WTC11 (cell line): ENCODE data around the gene EDAR. TPM values are rescaled to one million over a fixed set of nuclear protein-coding genes. Genes with fewer than 3 reads are reported as not detected.

Experiments used
- ATAC-seq: fragments of 200-7000 bp; cut with Tn5 transposase; 2 replicates; pipeline ENCODE4 v1.10.0; 2021; ENCODE audit warnings: mild to moderate bottlenecking, moderate library complexity
- CTCF ChIA-PET: fragments of 300-600 bp; sonication (Branson Sonifier 250); formaldehyde crosslinking; loops from one replicate; lab custom pipeline; 2021; ENCODE audit warnings: antibody characterized with exemption; lab: Charles Lee
- POLR2A ChIA-PET: fragments of 350-600 bp; sonication (Branson Sonifier 250); formaldehyde crosslinking; loops from one replicate; lab custom pipeline; 2021; ENCODE audit warnings: antibody characterized with exemption; lab: Charles Lee
- DNase-seq: peaks from one replicate; pipeline ENCODE4 v3.0.0; 2021; ENCODE audit warnings: low spot score
- H3K27ac Mint-ChIP-seq: 2 replicates; pipeline ENCODE4 v1.8.0; 2021; ENCODE audit warnings: mixed read lengths
- H3K27me3 Mint-ChIP-seq: 2 replicates; pipeline ENCODE4 v1.8.0; 2021; ENCODE audit warnings: low read depth, mild to moderate bottlenecking, moderate library complexity, mixed read lengths
- H3K36me3 Mint-ChIP-seq: 2 replicates; pipeline ENCODE4 v1.8.0; 2021; ENCODE audit warnings: mixed read lengths
- H3K4me1 Mint-ChIP-seq: 2 replicates; pipeline ENCODE4 v1.8.0; 2022; ENCODE audit warnings: mixed read lengths
- H3K4me3 Mint-ChIP-seq: 2 replicates; pipeline ENCODE4 v1.8.0; 2021; ENCODE audit warnings: mild to moderate bottlenecking, moderate library complexity, mixed read lengths
- H3K9me3 Mint-ChIP-seq: 2 replicates; pipeline ENCODE4 v1.8.0; 2021; ENCODE audit warnings: mixed read lengths
- AFF4 ChIP-seq: sonication (generic); formaldehyde crosslinking; IDR thresholded peaks from 2 replicates; pipeline ENCODE4 v1.8.1; 2023; ENCODE audit warnings: mild to moderate bottlenecking, missing genetic modification reagents, borderline replicate concordance
- AR ChIP-seq: fragments of 250-450 bp; sonication (Bioruptor Pico); IDR thresholded peaks from 2 replicates; pipeline ENCODE4 v1.9.0; 2021; ENCODE audit warnings: mild to moderate bottlenecking
- E2F1 ChIP-seq: sonication (generic); formaldehyde crosslinking; IDR thresholded peaks from 2 replicates; pipeline ENCODE4 v1.8.0; 2022; ENCODE audit warnings: mild to moderate bottlenecking, missing genetic modification reagents
- ERG ChIP-seq: fragments of 250-450 bp; sonication (Bioruptor Pico); IDR thresholded peaks from 2 replicates; pipeline ENCODE4 v1.8.0; 2021; ENCODE audit warnings: mild to moderate bottlenecking
- FOXK1 ChIP-seq: sonication (generic); formaldehyde crosslinking; IDR thresholded peaks from 2 replicates; pipeline ENCODE4 v1.8.0; 2022; ENCODE audit warnings: mild to moderate bottlenecking, moderate library complexity, missing genetic modification reagents
- GABPB1 ChIP-seq: sonication (generic); formaldehyde crosslinking; IDR thresholded peaks from 2 replicates; pipeline ENCODE4 v1.8.1; 2023; ENCODE audit warnings: mild to moderate bottlenecking, missing genetic modification reagents
- GRHL2 ChIP-seq: fragments of 250-450 bp; sonication (Bioruptor Pico); IDR thresholded peaks from 2 replicates; pipeline ENCODE4 v1.8.0; 2022; ENCODE audit warnings: mild to moderate bottlenecking, moderate library complexity; ENCODE audit not compliant: insufficient replicate concordance, severe bottlenecking
- IRF2 ChIP-seq: sonication (generic); formaldehyde crosslinking; IDR thresholded peaks from 2 replicates; pipeline ENCODE4 v1.8.0; 2022; ENCODE audit warnings: low read depth, missing genetic modification reagents, borderline replicate concordance
- JAZF1 ChIP-seq: fragments of 250-450 bp; sonication (Bioruptor Pico); IDR thresholded peaks from 2 replicates; pipeline ENCODE4 v1.9.0; 2021; ENCODE audit warnings: moderate library complexity, mild to moderate bottlenecking, inconsistent platforms
- JUN ChIP-seq: sonication (generic); formaldehyde crosslinking; IDR thresholded peaks from 2 replicates; pipeline ENCODE4 v1.8.0; 2023; ENCODE audit warnings: mild to moderate bottlenecking, missing genetic modification reagents
- NFATC4 ChIP-seq: fragments of 250-450 bp; sonication (Bioruptor Pico); IDR thresholded peaks from 2 replicates; pipeline ENCODE4 v1.9.0; 2021; ENCODE audit warnings: mild to moderate bottlenecking
- NFYB ChIP-seq: sonication (generic); formaldehyde crosslinking; conservative IDR thresholded peaks from 2 replicates; pipeline ENCODE4 v1.8.0; 2022; ENCODE audit warnings: low read depth, missing genetic modification reagents
- SOX15 ChIP-seq: fragments of 250-450 bp; sonication (Bioruptor Pico); IDR thresholded peaks from 2 replicates; pipeline ENCODE4 v1.9.0; 2021; ENCODE audit warnings: mild to moderate bottlenecking
- TCF7 ChIP-seq: sonication (generic); formaldehyde crosslinking; IDR thresholded peaks from 2 replicates; pipeline ENCODE4 v1.8.0; 2022; ENCODE audit warnings: mild to moderate bottlenecking, low read depth, missing genetic modification reagents, moderate library complexity
- TEAD4 ChIP-seq: sonication (generic); formaldehyde crosslinking; IDR thresholded peaks from 2 replicates; pipeline ENCODE4 v1.8.0; 2022; ENCODE audit warnings: mild to moderate bottlenecking, missing genetic modification reagents
- ZNF138 ChIP-seq: sonication (generic); formaldehyde crosslinking; conservative IDR thresholded peaks from 2 replicates; pipeline ENCODE4 v1.8.1; 2022; ENCODE audit warnings: mild to moderate bottlenecking, moderate library complexity, missing genetic modification reagents
- ZNF219 ChIP-seq: sonication (generic); formaldehyde crosslinking; IDR thresholded peaks from 2 replicates; pipeline ENCODE4 v1.8.0; 2023; ENCODE audit warnings: missing genetic modification reagents, mild to moderate bottlenecking, borderline replicate concordance
- ZNF232 ChIP-seq: sonication (generic); formaldehyde crosslinking; IDR thresholded peaks from 2 replicates; pipeline ENCODE4 v1.8.0; 2022; ENCODE audit warnings: mild to moderate bottlenecking, missing genetic modification reagents
- ZNF416 ChIP-seq: fragments of 250-450 bp; sonication (Bioruptor Pico); IDR thresholded peaks from 2 replicates; pipeline ENCODE4 v1.9.0; 2021; ENCODE audit warnings: mild to moderate bottlenecking, inconsistent platforms
- ZNF512 ChIP-seq: sonication (generic); formaldehyde crosslinking; IDR thresholded peaks from 2 replicates; pipeline ENCODE4 v1.8.1; 2022; ENCODE audit warnings: missing genetic modification reagents, borderline replicate concordance
- total RNA-seq: library from RNA; stranded (reverse); gene quantifications from 3 replicates; pipeline ENCODE4 v1.2.3, GENCODE V29; 2021

EDAR gene
- total RNA-seq, 1 experiment from 2014 or later, result not detected

- Mint-ChIP-seq H3K4me1 (no peaks in the 10 kb centered on the region), H3K36me3 (no peaks in the 10 kb centered on the region), H3K27me3 (no peaks in the 10 kb centered on the region; the same call in 1 of the 2 replicates), H3K9me3 (peaks cover 8% of the 10 kb centered on the region), H3K4me3 (no peak overlapping the region), H3K27ac (no peak overlapping the region)
- ATAC-seq (no peak), DNase-seq (no peak)
- TF ChIP-seq ZNF512 (CRISPR knock-in tag), result no peak
- no peak for TF ChIP-seq IRF2 (CRISPR knock-in tag)
- TF ChIP-seq ERG (CRISPR knock-in tag), result no peak
- no peak for TF ChIP-seq AFF4 (CRISPR knock-in tag)
- TF ChIP-seq NFYB (CRISPR knock-in tag), result no peak
- TF ChIP-seq FOXK1, result no peak
- TF ChIP-seq TCF7 (CRISPR knock-in tag), result no peak
- no peak for TF ChIP-seq JUN
- TF ChIP-seq AR (CRISPR knock-in tag), result no peak
- no peak for TF ChIP-seq GABPB1 (CRISPR knock-in tag)
- no peak for TF ChIP-seq ZNF416 (CRISPR knock-in tag)
- no peak for TF ChIP-seq GRHL2 (CRISPR knock-in tag)
- no peak for TF ChIP-seq ZNF138 (CRISPR knock-in tag)
- no peak for TF ChIP-seq SOX15
- no peak for TF ChIP-seq NFATC4 (CRISPR knock-in tag)
- CTCF ChIA-PET, result no interaction called here
- POLR2A ChIA-PET, result no interaction called here
These were observed 83.8 kb downstream of the EDAR start for GRCh38 chr2:108905176-108905575.

GRCh38 chr2:108904680-108905079 lies 84.3 kb downstream of the EDAR start:
- Mint-ChIP-seq H3K36me3 (no peaks in the 10 kb centered on the region), H3K4me1 (no peaks in the 10 kb centered on the region)
- TF ChIP-seq JAZF1 (CRISPR knock-in tag), result no peak
- no peak for TF ChIP-seq E2F1 (CRISPR knock-in tag)
- TF ChIP-seq ZNF219 (CRISPR knock-in tag), result no peak
- TF ChIP-seq NFATC4 (CRISPR knock-in tag), result no peak
- TF ChIP-seq TEAD4 (CRISPR knock-in tag), result no peak
- no peak for TF ChIP-seq ZNF232 (CRISPR knock-in tag)
- no peak for TF ChIP-seq SOX15
- TF ChIP-seq, all 79 proteins: peak for 0
- POLR2A ChIA-PET, result no interaction called here
- ATAC-seq (no peak), DNase-seq (no peak)
- Mint-ChIP-seq H3K4me3 (no peak overlapping the region), H3K27ac (no peak overlapping the region), H3K9me3 (peaks cover 8% of the 10 kb centered on the region), H3K27me3 (no peaks in the 10 kb centered on the region; the same call in 1 of the 2 replicates)
- CTCF ChIA-PET, result no interaction called here
